Astrocyte (in vitro differentiated cells and primary cell): ENCODE results near the gene MOV10.

Experiments
- CTCF ChIP-seq: IDR thresholded peaks from 2 replicates; pipeline ENCODE4 v1.5.1; 2011; ENCODE audit warnings: low read depth, mild to moderate bottlenecking, inconsistent platforms, low read length, moderate library complexity; ENCODE audit not compliant: insufficient read depth
- EZH2 ChIP-seq: IDR thresholded peaks from 2 replicates; pipeline ENCODE4 v1.6.1; 2012; ENCODE audit warnings: mild to moderate bottlenecking, low read length, inconsistent platforms; ENCODE audit not compliant: insufficient read depth

GRCh38 chr1:112720800-112721199, 46.3 kb downstream of the MOV10 start:
- no peak for TF ChIP-seq EZH2
- TF ChIP-seq CTCF, result no peak
